Gastrocnemius medialis (tissue), 4 donors: ENCODE data around the gene MEIS3.

Experiments used
- POLR2A ChIP-seq, 2 donors: fragments of 450-650 bp; IDR thresholded peaks; one replicate each; pipeline ENCODE4 v1.6.1; 2017; ENCODE audit warnings: antibody characterized with exemption in 2 of 2, mild to moderate bottlenecking in 2 of 2, moderate library complexity in 2 of 2
- TF ChIP-seq, protein P1 (sequence below), 5 experiments: fragments of 450-650 bp in 3 of 5; fragments of 200-600 bp in 2 of 5; sonication (generic) in 2 of 5; IDR thresholded peaks in 4 of 5; conservative IDR thresholded peaks in 1 of 5; 1 replicate in 4 of 5; 2 replicates in 1 of 5; pipeline ENCODE4 v1.5.1; 2016 to 2019; ENCODE audit warnings: antibody characterized with exemption in 5 of 5, mild to moderate bottlenecking in 3 of 5, moderate library complexity in 3 of 5

- TF ChIP-seq, protein P1, sequence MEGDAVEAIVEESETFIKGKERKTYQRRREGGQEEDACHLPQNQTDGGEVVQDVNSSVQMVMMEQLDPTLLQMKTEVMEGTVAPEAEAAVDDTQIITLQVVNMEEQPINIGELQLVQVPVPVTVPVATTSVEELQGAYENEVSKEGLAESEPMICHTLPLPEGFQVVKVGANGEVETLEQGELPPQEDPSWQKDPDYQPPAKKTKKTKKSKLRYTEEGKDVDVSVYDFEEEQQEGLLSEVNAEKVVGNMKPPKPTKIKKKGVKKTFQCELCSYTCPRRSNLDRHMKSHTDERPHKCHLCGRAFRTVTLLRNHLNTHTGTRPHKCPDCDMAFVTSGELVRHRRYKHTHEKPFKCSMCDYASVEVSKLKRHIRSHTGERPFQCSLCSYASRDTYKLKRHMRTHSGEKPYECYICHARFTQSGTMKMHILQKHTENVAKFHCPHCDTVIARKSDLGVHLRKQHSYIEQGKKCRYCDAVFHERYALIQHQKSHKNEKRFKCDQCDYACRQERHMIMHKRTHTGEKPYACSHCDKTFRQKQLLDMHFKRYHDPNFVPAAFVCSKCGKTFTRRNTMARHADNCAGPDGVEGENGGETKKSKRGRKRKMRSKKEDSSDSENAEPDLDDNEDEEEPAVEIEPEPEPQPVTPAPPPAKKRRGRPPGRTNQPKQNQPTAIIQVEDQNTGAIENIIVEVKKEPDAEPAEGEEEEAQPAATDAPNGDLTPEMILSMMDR (IDR thresholded peaks at IDR 0.05 in 4 of 5, conservative IDR thresholded peaks at IDR 0.05 in 1 of 5): no peak
- no peak for TF ChIP-seq POLR2A (IDR thresholded peaks at IDR 0.05)
These were observed 9.0 kb upstream of the MEIS3 start for GRCh38 chr19:47428177-47428894.
